GM18867 (cell line): ENCODE measurements around the gene ME1.
"Not testable (repeated sequence)": the region's sequence is repeated elsewhere in the genome, so short reads cannot be mapped to it uniquely, and the experiment has no call there.

Experiments
- ATAC-seq: cut with Tn5 transposase; IDR thresholded peaks from one replicate; pipeline ENCODE4 v1.9.1; 2021; ENCODE audit warnings: mild to moderate bottlenecking, moderate library complexity; ENCODE audit not compliant: unreplicated experiment

Gene ME1

GRCh38 chr6:83432636-83433035 lies 1.8 kb upstream of the ME1 start:
- no peak for ATAC-seq

- ATAC-seq, result no peak
These were observed 799 bp upstream of the ME1 start for GRCh38 chr6:83431545-83432155.

- ATAC-seq, result no peak
These were observed 817 bp downstream of the ME1 start for GRCh38 chr6:83429857-83430610.

GRCh38 chr6:83429269-83429668 lies 1.6 kb downstream of the ME1 start:
- no peak for ATAC-seq

GRCh38 chr6:83424392-83425018 lies 6.3 kb downstream of the ME1 start:
- ATAC-seq, result no peak

GRCh38 chr6:83417880-83418663 lies 12.8 kb downstream of the ME1 start:
- peak; percentile 55 for ATAC-seq

DNA sequence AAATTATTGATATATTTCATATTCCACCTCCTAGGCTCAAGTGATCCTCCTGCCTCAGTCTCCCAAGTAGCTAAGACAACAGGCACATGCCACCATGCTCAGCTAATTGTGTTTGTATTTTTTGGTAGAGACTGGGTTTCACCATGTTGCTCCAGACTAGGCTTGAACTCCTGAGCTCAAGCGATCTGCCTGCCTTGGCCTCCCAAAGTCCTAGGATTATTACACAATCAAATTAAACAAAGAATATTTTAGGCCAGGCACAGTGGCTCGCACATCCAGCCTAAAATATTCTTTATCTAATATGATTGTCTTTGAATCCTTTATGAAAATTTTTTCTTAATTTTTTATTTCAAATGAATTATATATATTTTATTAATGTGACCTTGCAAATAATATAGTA lies 17.8 kb downstream of the ME1 start:
- ATAC-seq, result no peak

DNA sequence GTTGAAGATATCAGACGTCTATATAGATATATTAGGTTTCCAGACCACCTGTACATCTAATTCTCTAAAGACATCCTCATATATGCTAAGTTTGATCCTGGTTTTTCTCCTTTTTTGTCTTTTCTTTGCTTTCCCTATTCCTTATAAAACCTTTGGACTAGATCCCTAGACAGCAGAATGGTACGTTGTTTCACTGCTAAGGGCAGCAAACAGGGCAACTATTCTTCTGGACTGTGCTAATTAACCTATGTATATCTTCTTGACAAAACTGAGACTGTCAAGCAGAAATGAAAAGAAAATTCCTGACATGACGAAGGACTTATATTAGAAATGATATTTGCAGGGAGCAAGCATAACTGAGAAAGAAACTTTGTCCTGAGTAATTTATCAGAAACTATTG lies 19.1 kb downstream of the ME1 start:
- ATAC-seq, result no peak

- no peak for ATAC-seq
These were observed 27.7 kb downstream of the ME1 start for GRCh38 chr6:83403191-83403590.

- ATAC-seq, result no peak
These were observed 41.2 kb downstream of the ME1 start for GRCh38 chr6:83389606-83390005.

- ATAC-seq, result no peak
These were observed 45.4 kb downstream of the ME1 start for GRCh38 chr6:83385473-83385872.

- no peak for ATAC-seq
These were observed 46.1 kb downstream of the ME1 start for GRCh38 chr6:83384751-83385150.

GRCh38 chr6:83381949-83382348 lies 48.9 kb downstream of the ME1 start:
- ATAC-seq, result no peak

- ATAC-seq, result no peak
These were observed 52.0 kb downstream of the ME1 start for GRCh38 chr6:83378621-83379388.

- ATAC-seq, result no peak
These were observed 59.4 kb downstream of the ME1 start for GRCh38 chr6:83371423-83371822.

GRCh38 chr6:83370567-83370966 lies 60.3 kb downstream of the ME1 start:
- ATAC-seq, result no peak

DNA sequence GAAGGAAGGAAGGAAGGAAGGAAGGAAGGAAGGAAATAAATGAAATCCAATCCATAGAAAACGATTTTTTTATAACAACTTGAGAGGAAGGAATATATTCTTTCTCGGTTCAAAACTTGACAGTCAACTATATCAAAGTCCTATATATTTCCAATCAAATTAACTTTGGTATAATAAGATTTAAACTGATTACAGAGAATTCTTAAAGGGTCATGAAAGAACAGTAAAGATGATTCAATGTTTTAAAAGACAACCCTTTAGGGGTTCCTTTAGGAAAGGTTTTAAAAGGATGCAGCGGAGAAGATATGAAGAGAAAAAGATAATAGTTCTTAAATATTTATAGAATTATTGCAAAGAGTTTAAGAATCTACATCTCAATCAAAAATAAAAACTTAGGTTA lies 61.2 kb downstream of the ME1 start:
- ATAC-seq, result no peak

GRCh38 chr6:83368577-83368976 lies 62.3 kb downstream of the ME1 start:
- no peak for ATAC-seq

- no peak for ATAC-seq
These were observed 63.7 kb downstream of the ME1 start for GRCh38 chr6:83367104-83367503.

GRCh38 chr6:83365931-83366330 lies 64.9 kb downstream of the ME1 start:
- ATAC-seq, result no peak

DNA sequence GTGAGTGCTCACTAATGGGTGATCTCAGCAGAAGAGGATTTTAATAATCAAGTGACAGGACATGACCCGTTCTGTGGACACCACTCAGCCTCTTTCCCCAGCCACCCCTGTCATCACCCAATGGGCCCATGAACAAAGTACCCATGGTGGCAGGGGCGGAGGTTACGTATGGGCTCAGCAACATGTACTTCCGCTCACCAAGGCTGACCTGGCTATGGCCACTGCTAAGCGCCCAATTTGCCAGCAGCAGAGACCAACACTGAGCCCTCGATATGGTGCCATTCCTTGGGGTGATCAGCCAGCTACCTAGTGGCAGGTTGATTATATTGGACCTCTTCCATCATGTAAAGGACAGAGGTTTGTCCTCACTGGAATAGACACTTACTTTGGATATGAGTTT lies 68.5 kb downstream of the ME1 start:
- not testable (repeated sequence) for ATAC-seq
